Fibroblast of lung (primary cell): ENCODE results near the gene FXYD1.
"Not testable (repeated sequence)": the region's sequence is repeated elsewhere in the genome, so short reads cannot be mapped to it uniquely, and the experiment has no call there.

Experiments used
- CTCF ChIP-seq, 2 donors: IDR thresholded peaks in 1 of 2; conservative IDR thresholded peaks in 1 of 2; 1 replicate in 1 of 2; 2 replicates in 1 of 2; pipeline ENCODE4 v1.5.1; 2011 to 2012; ENCODE audit warnings: low read length in 2 of 2, control low read depth in 1 of 2, inconsistent platforms in 1 of 2, low read depth in 1 of 2, mild to moderate bottlenecking in 1 of 2
- EZH2 ChIP-seq: IDR thresholded peaks from 2 replicates; pipeline ENCODE4 v1.5.1; 2012; ENCODE audit warnings: low read length, control low read depth, mild to moderate bottlenecking; ENCODE audit errors: missing control alignments

- TF ChIP-seq CTCF (conservative IDR thresholded peaks at IDR 0.05 in 1 of 2, IDR thresholded peaks at IDR 0.05 in 1 of 2; ENCODE audit: low read depth in 1 of 2, low read length in 2 of 2); EZH2: not testable (repeated sequence)
These were observed 8.8 kb upstream of the FXYD1 start for GRCh38 chr19:35129724-35130274.
